ENCODE results near the gene TCP11L2. TPM values are rescaled to one million over a fixed set of nuclear protein-coding genes. Genes with fewer than 3 reads are reported as not detected.

Gene TCP11L2
- total and polyA plus RNA-seq, 2 of the 4 experiments (the other 2 are of a cell fraction) = 7.3 to 32.8 TPM

DNA sequence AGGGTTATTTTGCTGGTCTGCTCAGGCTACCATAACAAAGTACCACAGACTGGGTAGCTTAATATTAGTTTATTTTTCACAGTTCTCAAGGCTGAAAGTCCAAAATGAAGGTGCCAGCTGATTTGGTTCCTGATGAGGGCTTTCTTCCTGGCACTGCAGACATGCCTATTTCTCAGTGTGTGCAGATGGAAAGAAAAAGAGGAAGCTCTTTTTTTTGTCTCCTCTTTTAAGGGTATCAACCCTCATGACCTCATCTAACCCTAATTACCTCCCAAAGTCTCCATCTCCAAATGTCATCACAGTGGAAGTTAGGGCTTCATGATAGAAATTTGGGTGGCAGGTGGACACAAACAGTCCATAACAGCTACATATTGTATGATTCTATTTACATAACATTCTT is 30.0 kb downstream of the TCP11L2 start:
- Histone ChIP-seq H2AK9ac (replicated peaks; ENCODE audit: low read depth, low read length, poor library complexity) (no peak overlapping the region), H2AK5ac (ENCODE audit: low read depth, low read length) (no peak overlapping the region), H4K91ac (ENCODE audit: insufficient read depth, low read depth, low read length) (no peak overlapping the region), H2BK20ac (ENCODE audit: low read depth, low read length) (no peak overlapping the region), H3K23ac (ENCODE audit: low read depth, low read length) (no peak overlapping the region), H4K8ac (ENCODE audit: low read depth in 2 of 2, low read length in 2 of 2) (no peak overlapping the region), H3K79me1 (ENCODE audit: low read depth in 1 of 2, low read length in 2 of 2) (no peaks in the 10 kb centered on the region), H3K4ac (ENCODE audit: low read depth, low read length) (no peak overlapping the region), H3K9me3 (ENCODE audit: control insufficient read depth, insufficient read depth, low read length) (no peaks in the 10 kb centered on the region), H3K56ac (ENCODE audit: extremely low read depth, insufficient read depth, low read length) (no peak overlapping the region), H3K14ac (replicated peaks; ENCODE audit: low read depth, low read length) (no peak overlapping the region), H3K4me2 (ENCODE audit: low read depth, low read length) (no peak overlapping the region), H4K5ac (ENCODE audit: low read depth, low read length) (no peak overlapping the region), H3K27me3 (ENCODE audit: control insufficient read depth, insufficient read depth, low read length) (no peaks in the 10 kb centered on the region), H4K20me1 (ENCODE audit: insufficient read depth, low read length) (no peaks in the 10 kb centered on the region), H3K18ac (ENCODE audit: low read depth, low read length) (no peak overlapping the region), H3K4me1 (ENCODE audit: control insufficient read depth, insufficient read depth, low read length) (peaks cover 2% of the 10 kb centered on the region), H2BK15ac (ENCODE audit: low read depth, low read length) (no peak overlapping the region), H2BK5ac (ENCODE audit: low read depth, low read length, poor library complexity, severe bottlenecking) (no peak overlapping the region), H3K9ac (ENCODE audit: low read depth, low read length) (no peak overlapping the region), H3K9me1 (ENCODE audit: insufficient read depth, low read length) (no peaks in the 10 kb centered on the region; the same call in 1 of the 2 replicates), H2BK120ac (ENCODE audit: low read depth, low read length) (no peak overlapping the region), H3K27ac (ENCODE audit: insufficient read depth, low read length) (no peak overlapping the region), H2AFZ (replicated peaks; ENCODE audit: low read length, poor library complexity) (no peak overlapping the region), H3K4me3 (ENCODE audit: insufficient read depth, low read depth, low read length) (no peak overlapping the region), H3K36me3 (ENCODE audit: control insufficient read depth, insufficient read depth, low read length) (peaks cover 4% of the 10 kb centered on the region; the same call in 1 of the 2 replicates)
- in situ Hi-C loops (cut with MboI; ENCODE audit: low sequenced_read_pairs) (no loop called here), intact Hi-C loops (cut with micrococcal nuclease) (no loop called here), dilution Hi-C loops (cut with HindIII; ENCODE audit: low sequenced_read_pairs, unreplicated experiment) (no loop called here)
- no peak for DNase-seq
- ChIA-PET POLR2A (ENCODE audit: unreplicated experiment) (no interaction called here), CTCF (interaction anchor here (1.1 to 2.0 kb wide), 2 partner anchors 12 to 24 kb away, joined by 4 read pairs; no protein-coding TSS in a partner anchor)
- BruUV-seq (replicated peaks) = no TSS peak
- ATAC-seq (ENCODE audit: low read depth) = no peak
- TF ChIP-seq CEBPB (IDR thresholded peaks at IDR 0.05; ENCODE audit: low read depth, low read length) = no peak
- TF ChIP-seq BHLHE40 (IDR thresholded peaks at IDR 0.05; ENCODE audit: low read depth, low read length) = no peak
- TF ChIP-seq CHD1 (IDR thresholded peaks at IDR 0.05; ENCODE audit: low read depth, low read length) = no peak
- TF ChIP-seq MAFK (IDR thresholded peaks at IDR 0.05; ENCODE audit: low read depth, low read length) = no peak

Data from IMR-90 (cell line).